Uterus (tissue), 2 donors: ENCODE data around the gene MBTPS1.

ENCODE experiments used
- CTCF ChIP-seq, 4 experiments: fragments of 200-600 bp in 2 of 4; fragments of 450-650 bp in 2 of 4; sonication (generic) in 2 of 4; IDR thresholded peaks; one replicate each; pipeline ENCODE4 v1.5.1; 2016 to 2019; ENCODE audit warnings: antibody characterized with exemption in 4 of 4, mild to moderate bottlenecking in 2 of 4, moderate library complexity in 1 of 4
- POLR2A ChIP-seq, 2 donors: fragments of 450-650 bp; IDR thresholded peaks; one replicate each; pipeline ENCODE4 v1.6.1; 2016; ENCODE audit warnings: antibody characterized with exemption in 2 of 2, mild to moderate bottlenecking in 1 of 2, moderate library complexity in 1 of 2

GRCh38 chr16:84087001-84087400, 29.7 kb downstream of the MBTPS1 start:
- TF ChIP-seq CTCF (IDR thresholded peaks at IDR 0.05) (no peak), POLR2A (IDR thresholded peaks at IDR 0.05) (no peak)
